Naive thymus-derived CD4-positive, alpha-beta T cell (primary cell): Measurements from ENCODE around the gene DIAPH2. TPM values are rescaled to one million over a fixed set of nuclear protein-coding genes. Genes with fewer than 3 reads are reported as not detected.

Source experiments
- ATAC-seq: fragments of 150-1000 bp; cut with Tn5 transposase; 2 replicates; pipeline ENCODE4 v1.10.0; 2021; ENCODE audit warnings: mild to moderate bottlenecking, moderate library complexity
- CTCF ChIA-PET: fragments of 350-600 bp; sonication (Branson Sonifier 250); formaldehyde crosslinking; loops from one replicate; lab custom pipeline; 2021; ENCODE audit warnings: antibody characterized with exemption; lab: Charles Lee
- POLR2A ChIA-PET: fragments of 350-600 bp; sonication (Branson Sonifier 250); formaldehyde crosslinking; loops from one replicate; lab custom pipeline; 2021; ENCODE audit warnings: antibody characterized with exemption, inconsistent platforms; lab: Charles Lee
- DNase-seq, 9 donors: peaks; one replicate each; pipeline versions ENCODE4 v3.0.0 to v3.0.0-alpha.2; 2020 to 2022; ENCODE audit warnings: mixed read lengths in 1 of 9
- H3K27ac ChIP-seq: one replicate; pipeline ENCODE4 v1.7.0; 2013; ENCODE audit warnings: mild to moderate bottlenecking, low read depth, low read length, moderate library complexity
- H3K27me3 ChIP-seq, 2 donors: one replicate each; pipeline ENCODE4 v1.7.0; 2013; ENCODE audit warnings: low read length in 2 of 2, mild to moderate bottlenecking in 2 of 2, moderate library complexity in 2 of 2; ENCODE audit not compliant: control insufficient read depth in 2 of 2, insufficient read depth in 2 of 2
- H3K36me3 ChIP-seq, 3 experiments: 1 replicate in 2 of 3; 2 replicates in 1 of 3; pipeline ENCODE4 v1.7.0; 2013; ENCODE audit warnings: low read length in 3 of 3, mild to moderate bottlenecking in 3 of 3, moderate library complexity in 1 of 3; ENCODE audit not compliant: insufficient read depth in 3 of 3, control insufficient read depth in 2 of 3
- H3K4me1 ChIP-seq, 2 donors: one replicate each; pipeline ENCODE4 v1.7.0; 2013; ENCODE audit warnings: low read length in 2 of 2, mild to moderate bottlenecking in 2 of 2, moderate library complexity in 1 of 2; ENCODE audit not compliant: control insufficient read depth in 2 of 2, insufficient read depth in 2 of 2
- H3K4me3 ChIP-seq: 2 replicates; pipeline ENCODE4 v1.7.0; 2013; ENCODE audit warnings: mild to moderate bottlenecking, low read length
- H3K9me3 ChIP-seq, 3 experiments: 1 replicate in 2 of 3; 2 replicates in 1 of 3; pipeline ENCODE4 v1.7.0; 2013; ENCODE audit warnings: low read length in 3 of 3; ENCODE audit not compliant: control insufficient read depth in 2 of 3
- H3K27ac Mint-ChIP-seq, 9 donors: one replicate each; pipeline ENCODE4 v1.8.0; 2020 to 2022; ENCODE audit warnings: mixed read lengths in 9 of 9, mild to moderate bottlenecking in 8 of 9, moderate library complexity in 5 of 9, inconsistent platforms in 2 of 9
- H3K27me3 Mint-ChIP-seq, 5 donors: one replicate each; pipeline ENCODE4 v1.8.0; 2021 to 2022; ENCODE audit warnings: mixed read lengths in 5 of 5, mild to moderate bottlenecking in 1 of 5
- H3K36me3 Mint-ChIP-seq, 5 donors: one replicate each; pipeline ENCODE4 v1.8.0; 2020 to 2022; ENCODE audit warnings: mixed read lengths in 5 of 5, mild to moderate bottlenecking in 3 of 5, inconsistent platforms in 1 of 5
- H3K4me1 Mint-ChIP-seq, 7 donors: one replicate each; pipeline ENCODE4 v1.8.0; 2020 to 2022; ENCODE audit warnings: mixed read lengths in 7 of 7, mild to moderate bottlenecking in 3 of 7, inconsistent platforms in 1 of 7
- H3K4me3 Mint-ChIP-seq, 10 donors: one replicate each; pipeline ENCODE4 v1.8.0; 2020 to 2022; ENCODE audit warnings: mild to moderate bottlenecking in 10 of 10, mixed read lengths in 10 of 10, moderate library complexity in 6 of 10, inconsistent platforms in 2 of 10
- H3K9me3 Mint-ChIP-seq, 11 donors: one replicate each; pipeline ENCODE4 v1.8.0; 2020 to 2022; ENCODE audit warnings: mixed read lengths in 11 of 11, mild to moderate bottlenecking in 4 of 11, inconsistent platforms in 1 of 11, moderate library complexity in 1 of 11
- intact Hi-C, 2 donors: fragments of 100-400 bp; cut with micrococcal nuclease; formaldehyde crosslinking; loops; one replicate each; pipeline ENCODE4 v1.15.1; 2023
- polyA plus RNA-seq, 2 donors: library from polyadenylated mRNA; unstranded; fragments of 300-500 nt; fragmentation: Illumina TruSeq; gene quantifications; one replicate each; pipeline ENCODE4 v1.2.3, GENCODE V29; 2021
- total RNA-seq, 6 experiments: library from RNA in 5 of 6; stranded (reverse) in 5 of 6; gene quantifications; 1 replicate in 5 of 6; 2 replicates in 1 of 6; pipeline ENCODE4 v1.2.3 and lab custom pipeline; 2021 to 2026

DIAPH2 gene
- total and polyA plus RNA-seq, 7 experiments from 2014 or later = 4.2 to 23.9 (median 6.9) TPM

DNA sequence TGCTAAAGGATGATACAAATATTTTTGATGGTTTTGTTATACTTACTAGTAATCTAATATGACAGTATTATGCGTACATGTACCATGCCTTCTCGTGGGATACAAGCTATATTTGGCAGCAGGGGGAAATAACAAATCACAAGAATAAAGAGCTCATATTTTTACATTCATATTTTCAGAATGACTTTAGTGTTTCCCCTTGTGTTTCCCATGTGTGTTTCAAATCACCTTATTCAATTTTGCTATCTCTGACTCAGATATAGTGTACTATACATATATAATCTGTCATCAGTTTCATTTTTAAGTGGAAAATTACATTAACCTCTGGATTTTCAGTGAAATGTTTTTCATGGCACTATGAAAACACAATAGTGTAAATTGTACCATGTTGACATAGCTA lies 345.8 kb downstream of the DIAPH2 start:
- H3K4me3 ChIP-seq = no peak overlapping the region
- no peaks in the 10 kb centered on the region for H3K27me3 ChIP-seq
- H3K9me3 ChIP-seq = no peaks in the 10 kb centered on the region
- ATAC-seq = no peak
- Mint-ChIP-seq H3K9me3 (no peaks in the 10 kb centered on the region), H3K36me3 (peaks cover 0 to 4% (median 0%) of the 10 kb centered on the region in 5 donors), H3K4me1 (peaks cover 0 to 3% (median 0%) of the 10 kb centered on the region in 7 donors), H3K4me3 (no peak overlapping the region), H3K27ac (no peak overlapping the region), H3K27me3 (no peaks in the 10 kb centered on the region)
- no peak for DNase-seq
- H3K27ac ChIP-seq = no peak overlapping the region
- intact Hi-C loops = no loop called here
- no peaks in the 10 kb centered on the region for H3K4me1 ChIP-seq
- ChIA-PET CTCF (no interaction called here), POLR2A (no interaction called here)
- no peaks in the 10 kb centered on the region for H3K36me3 ChIP-seq

DNA sequence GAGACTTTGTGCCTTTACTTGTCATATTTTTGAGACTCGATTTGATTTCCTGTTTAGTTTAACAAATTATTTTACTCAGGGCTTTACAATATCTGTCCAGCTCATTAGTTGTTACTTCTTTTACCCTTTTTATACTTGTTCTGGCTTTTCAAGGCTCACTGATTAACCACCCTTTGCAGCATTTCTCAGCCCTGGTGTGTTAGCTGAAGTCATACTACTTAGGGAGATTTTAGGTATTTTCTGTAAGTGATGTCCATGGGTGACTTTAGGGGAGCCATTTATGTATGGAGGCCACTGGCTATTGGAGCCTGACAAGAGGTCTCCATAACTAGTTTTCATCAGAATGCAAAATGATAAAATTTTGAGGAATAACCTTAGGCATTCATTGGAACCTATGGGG lies 346.3 kb downstream of the DIAPH2 start:
- ChIA-PET POLR2A (no interaction called here), CTCF (no interaction called here)
- Histone ChIP-seq H3K4me3 (no peak overlapping the region), H3K9me3 (no peaks in the 10 kb centered on the region), H3K4me1 (no peaks in the 10 kb centered on the region), H3K36me3 (no peaks in the 10 kb centered on the region), H3K27me3 (no peaks in the 10 kb centered on the region), H3K27ac (no peak overlapping the region)
- ATAC-seq (no peak), DNase-seq (no peak)
- Mint-ChIP-seq H3K27me3 (no peaks in the 10 kb centered on the region), H3K4me1 (peaks cover 0 to 2% (median 0%) of the 10 kb centered on the region in 7 donors), H3K27ac (no peak overlapping the region), H3K4me3 (no peak overlapping the region), H3K9me3 (no peaks in the 10 kb centered on the region), H3K36me3 (peaks cover 0 to 4% (median 0%) of the 10 kb centered on the region in 5 donors)
- intact Hi-C loops = no loop called here

DNA sequence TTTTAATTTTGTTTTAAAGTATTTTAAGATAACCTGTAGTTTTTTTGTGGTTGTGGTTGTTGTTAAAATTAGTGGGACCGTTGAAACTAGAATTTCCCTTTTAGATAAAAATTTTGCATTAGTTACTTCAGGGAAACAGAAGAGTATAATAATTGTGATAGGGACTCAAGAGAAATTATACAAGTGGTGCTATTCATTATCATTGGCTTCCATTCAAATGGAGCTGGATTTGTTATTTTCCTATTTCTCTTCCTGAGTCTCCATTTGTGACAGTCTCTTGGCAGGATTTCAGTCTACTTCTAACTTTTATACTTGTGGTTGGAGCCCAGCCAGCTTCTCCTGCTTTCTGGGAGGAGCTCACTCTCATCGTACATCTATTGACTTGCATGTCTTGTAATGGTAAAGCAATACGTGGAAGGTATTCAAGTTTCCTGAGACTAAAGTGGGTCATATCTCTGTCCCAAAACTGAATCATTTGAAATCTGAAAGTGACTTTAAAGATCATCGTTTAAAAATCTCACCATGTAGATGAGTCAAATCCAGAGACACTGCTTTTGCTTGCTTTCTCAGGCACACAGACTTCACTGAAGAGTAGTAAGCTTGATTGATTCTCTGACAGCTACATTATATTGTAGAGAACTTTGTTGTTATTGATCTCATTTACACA lies 354.9 kb downstream of the DIAPH2 start:
- Mint-ChIP-seq H3K4me1 (peaks cover 0 to 7% (median 0%) of the 10 kb centered on the region in 7 donors), H3K27me3 (no peaks in the 10 kb centered on the region), H3K9me3 (peaks cover 0 to 6% (median 0%) of the 10 kb centered on the region in 11 donors), H3K36me3 (peaks cover 0 to 6% (median 0%) of the 10 kb centered on the region in 5 donors), H3K27ac (peak overlapping the region in 1 of 9 donors; percentile 33), H3K4me3 (no peak overlapping the region)
- intact Hi-C loops = no loop called here
- Histone ChIP-seq H3K9me3 (no peaks in the 10 kb centered on the region), H3K36me3 (no peaks in the 10 kb centered on the region), H3K27me3 (no peaks in the 10 kb centered on the region), H3K4me1 (no peaks in the 10 kb centered on the region), H3K27ac (no peak overlapping the region), H3K4me3 (no peak overlapping the region)
- ATAC-seq (no peak), DNase-seq (no peak)
- CTCF ChIA-PET = no interaction called here
- POLR2A ChIA-PET = no interaction called here

DNA sequence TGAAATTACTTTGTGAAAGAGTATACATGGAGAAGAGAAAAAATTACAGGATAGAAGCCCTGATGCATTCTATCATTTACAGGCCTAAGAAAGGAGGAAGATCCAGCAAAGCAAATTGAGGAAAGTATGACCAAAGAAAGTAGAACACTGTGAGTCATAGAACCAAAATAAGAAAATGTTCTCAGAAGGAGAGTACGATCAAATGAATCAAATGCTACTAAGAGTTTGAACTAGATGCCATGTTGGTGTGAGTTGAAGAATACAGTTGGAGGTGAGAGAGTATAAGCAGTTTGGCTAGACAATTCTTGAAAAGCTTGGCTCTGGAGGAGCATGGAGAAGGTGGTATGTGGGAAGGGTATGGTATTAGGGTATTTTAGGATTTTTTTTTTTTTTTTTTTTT lies 360.8 kb downstream of the DIAPH2 start:
- DNase-seq (no peak), ATAC-seq (no peak)
- Histone ChIP-seq H3K4me3 (no peak overlapping the region), H3K27ac (no peak overlapping the region), H3K36me3 (no peaks in the 10 kb centered on the region), H3K27me3 (no peaks in the 10 kb centered on the region), H3K9me3 (no peaks in the 10 kb centered on the region), H3K4me1 (no peaks in the 10 kb centered on the region)
- H3K4me1 Mint-ChIP-seq = peaks cover 0 to 1% (median 0%) of the 10 kb centered on the region in 7 donors
- no peaks in the 10 kb centered on the region for H3K36me3 Mint-ChIP-seq
- CTCF ChIA-PET = no interaction called here
- H3K27me3 Mint-ChIP-seq = no peaks in the 10 kb centered on the region
- no peaks in the 10 kb centered on the region for H3K9me3 Mint-ChIP-seq
- no peak overlapping the region for H3K4me3 Mint-ChIP-seq
- POLR2A ChIA-PET = no interaction called here
- no peak overlapping the region for H3K27ac Mint-ChIP-seq
- intact Hi-C loops = no loop called here

DNA sequence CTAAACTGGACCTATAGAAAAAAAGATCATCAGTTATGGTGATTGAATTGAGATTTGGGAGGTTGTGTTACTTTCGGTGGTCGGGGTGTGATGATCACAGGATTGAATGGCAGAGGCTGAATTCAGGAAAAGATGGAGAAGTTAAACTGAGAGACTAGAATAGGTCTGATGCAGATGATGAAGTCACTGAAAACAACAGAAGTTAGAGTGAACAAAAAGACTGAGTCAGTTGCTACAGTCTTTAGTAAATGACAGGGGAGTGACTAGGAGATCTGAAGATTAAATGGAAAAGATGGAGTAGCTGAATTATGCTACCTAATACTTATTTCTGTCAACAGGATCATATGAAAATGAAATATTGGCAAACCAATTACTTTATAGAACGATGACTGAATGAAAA lies 362.2 kb downstream of the DIAPH2 start:
- CTCF ChIA-PET = no interaction called here
- H3K4me3 ChIP-seq = no peak overlapping the region
- intact Hi-C loops = no loop called here
- ATAC-seq = no peak
- Mint-ChIP-seq H3K27ac (no peak overlapping the region), H3K9me3 (no peaks in the 10 kb centered on the region), H3K36me3 (peaks cover 0 to 1% (median 0%) of the 10 kb centered on the region in 5 donors), H3K4me3 (no peak overlapping the region), H3K27me3 (no peaks in the 10 kb centered on the region), H3K4me1 (peaks cover 0 to under 1% (median 0%) of the 10 kb centered on the region in 7 donors)
- no peaks in the 10 kb centered on the region for H3K36me3 ChIP-seq
- no peak for DNase-seq
- no peak overlapping the region for H3K27ac ChIP-seq
- POLR2A ChIA-PET = no interaction called here
- no peaks in the 10 kb centered on the region for H3K27me3 ChIP-seq
- H3K4me1 ChIP-seq = no peaks in the 10 kb centered on the region
- no peaks in the 10 kb centered on the region for H3K9me3 ChIP-seq

DNA sequence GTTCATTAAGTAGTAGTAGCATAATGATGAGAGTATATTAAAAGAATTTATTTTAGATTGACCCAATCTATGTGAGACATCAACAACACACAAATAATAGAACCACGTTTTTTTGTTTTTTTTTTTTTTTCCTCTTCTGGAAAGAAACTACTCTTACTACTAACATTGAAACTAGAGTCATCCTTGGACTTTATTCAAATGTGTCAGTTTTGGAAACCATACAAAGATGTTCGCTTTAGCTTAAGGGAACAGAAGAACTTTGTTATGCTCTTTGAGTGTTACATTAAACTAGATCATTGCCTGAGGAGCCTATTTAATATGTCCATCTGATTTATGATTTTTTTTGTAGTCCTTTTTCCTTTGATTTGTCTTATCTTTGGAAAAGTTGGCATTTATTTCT lies 365.8 kb downstream of the DIAPH2 start:
- H3K9me3 ChIP-seq = no peaks in the 10 kb centered on the region
- no peaks in the 10 kb centered on the region for H3K27me3 Mint-ChIP-seq
- POLR2A ChIA-PET = no interaction called here
- no peak for DNase-seq
- no peaks in the 10 kb centered on the region for H3K9me3 Mint-ChIP-seq
- peaks cover 0 to 1% (median 0%) of the 10 kb centered on the region in 7 donors for H3K4me1 Mint-ChIP-seq
- H3K27ac ChIP-seq = no peak overlapping the region
- H3K4me3 Mint-ChIP-seq = no peak overlapping the region
- no peaks in the 10 kb centered on the region for H3K27me3 ChIP-seq
- intact Hi-C loops = no loop called here
- peaks cover 0 to 9% (median 0%) of the 10 kb centered on the region in 5 donors for H3K36me3 Mint-ChIP-seq
- H3K4me1 ChIP-seq = no peaks in the 10 kb centered on the region
- CTCF ChIA-PET = no interaction called here
- H3K27ac Mint-ChIP-seq = no peak overlapping the region
- no peak for ATAC-seq
- H3K4me3 ChIP-seq = no peak overlapping the region
- H3K36me3 ChIP-seq = no peaks in the 10 kb centered on the region

DNA sequence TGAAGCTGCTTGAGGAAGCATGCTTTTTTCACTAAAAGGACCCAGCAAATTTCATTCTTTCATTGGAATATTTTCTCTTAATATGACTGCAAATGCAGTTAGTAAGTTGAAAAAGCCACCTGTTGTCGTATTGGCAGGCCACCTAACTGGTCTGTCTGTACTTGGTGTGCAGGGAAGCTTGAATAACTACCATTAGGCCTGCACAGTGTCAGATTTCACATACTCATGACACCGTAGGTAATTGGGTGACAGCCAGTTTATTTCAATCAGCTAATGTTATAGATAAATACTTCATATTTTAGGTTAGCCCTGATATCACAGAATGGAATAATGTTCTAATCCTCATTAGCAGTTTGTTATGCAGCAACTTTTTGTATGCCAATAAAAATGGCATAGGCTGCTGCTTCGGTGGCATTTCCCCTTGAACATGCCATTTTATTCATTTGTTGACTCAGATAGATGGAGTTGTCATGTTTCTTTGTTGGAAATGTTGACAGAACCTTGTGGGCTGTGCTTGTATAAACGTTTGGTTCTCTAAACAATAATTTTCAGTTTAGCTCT lies 372.8 kb downstream of the DIAPH2 start:
- H3K4me1 Mint-ChIP-seq = peaks cover 0 to 3% (median 0%) of the 10 kb centered on the region in 7 donors
- POLR2A ChIA-PET = no interaction called here
- H3K4me3 Mint-ChIP-seq = no peak overlapping the region
- CTCF ChIA-PET = no interaction called here
- no peak overlapping the region for H3K27ac Mint-ChIP-seq
- peaks cover 0 to 2% (median 0%) of the 10 kb centered on the region in 11 donors for H3K9me3 Mint-ChIP-seq
- DNase-seq (no peak), ATAC-seq (no peak)
- Histone ChIP-seq H3K4me3 (no peak overlapping the region), H3K27ac (no peak overlapping the region), H3K4me1 (no peaks in the 10 kb centered on the region), H3K9me3 (no peaks in the 10 kb centered on the region), H3K27me3 (no peaks in the 10 kb centered on the region), H3K36me3 (no peaks in the 10 kb centered on the region)
- intact Hi-C loops = no loop called here
- peaks cover 0 to 2% (median 0%) of the 10 kb centered on the region in 5 donors for H3K36me3 Mint-ChIP-seq
- no peaks in the 10 kb centered on the region for H3K27me3 Mint-ChIP-seq
